Measurements from ENCODE around the gene EXOC4.
A peak's percentile ranks its signal among the peaks of the same experiment; 100 is the strongest.
"Not testable (repeated sequence)": the region's sequence is repeated elsewhere in the genome, so short reads cannot be mapped to it uniquely, and the experiment has no call there.

Gene EXOC4

DNA sequence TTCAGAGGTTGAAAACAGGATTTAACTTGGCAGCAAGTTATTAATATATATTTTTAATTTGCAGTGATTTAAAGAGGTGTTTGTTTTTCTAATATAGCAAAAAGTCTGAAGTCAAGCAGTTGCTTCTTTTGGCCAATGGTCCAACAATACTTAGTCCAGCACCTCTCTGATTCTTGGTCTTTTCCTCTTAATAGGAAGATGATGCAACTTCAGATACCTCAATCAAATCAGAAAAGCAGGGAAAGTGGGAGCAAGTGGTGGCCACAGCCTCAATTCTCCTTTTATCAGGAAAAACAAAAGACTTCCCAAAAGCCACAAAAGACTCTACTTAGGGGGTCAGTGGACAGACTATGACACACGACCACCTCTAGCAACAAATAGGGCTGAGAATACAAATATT lies 740.7 kb downstream of the EXOC4 start:
- no peak for DNase-seq (ENCODE audit: low read depth)
- no peak overlapping the region for H3K4me3 ChIP-seq (ENCODE audit: low read length)
- TF ChIP-seq, protein P1, sequence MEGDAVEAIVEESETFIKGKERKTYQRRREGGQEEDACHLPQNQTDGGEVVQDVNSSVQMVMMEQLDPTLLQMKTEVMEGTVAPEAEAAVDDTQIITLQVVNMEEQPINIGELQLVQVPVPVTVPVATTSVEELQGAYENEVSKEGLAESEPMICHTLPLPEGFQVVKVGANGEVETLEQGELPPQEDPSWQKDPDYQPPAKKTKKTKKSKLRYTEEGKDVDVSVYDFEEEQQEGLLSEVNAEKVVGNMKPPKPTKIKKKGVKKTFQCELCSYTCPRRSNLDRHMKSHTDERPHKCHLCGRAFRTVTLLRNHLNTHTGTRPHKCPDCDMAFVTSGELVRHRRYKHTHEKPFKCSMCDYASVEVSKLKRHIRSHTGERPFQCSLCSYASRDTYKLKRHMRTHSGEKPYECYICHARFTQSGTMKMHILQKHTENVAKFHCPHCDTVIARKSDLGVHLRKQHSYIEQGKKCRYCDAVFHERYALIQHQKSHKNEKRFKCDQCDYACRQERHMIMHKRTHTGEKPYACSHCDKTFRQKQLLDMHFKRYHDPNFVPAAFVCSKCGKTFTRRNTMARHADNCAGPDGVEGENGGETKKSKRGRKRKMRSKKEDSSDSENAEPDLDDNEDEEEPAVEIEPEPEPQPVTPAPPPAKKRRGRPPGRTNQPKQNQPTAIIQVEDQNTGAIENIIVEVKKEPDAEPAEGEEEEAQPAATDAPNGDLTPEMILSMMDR (IDR thresholded peaks at IDR 0.05; ENCODE audit: insufficient read depth, low read depth, low read length, missing control alignments), result no peak

DNA sequence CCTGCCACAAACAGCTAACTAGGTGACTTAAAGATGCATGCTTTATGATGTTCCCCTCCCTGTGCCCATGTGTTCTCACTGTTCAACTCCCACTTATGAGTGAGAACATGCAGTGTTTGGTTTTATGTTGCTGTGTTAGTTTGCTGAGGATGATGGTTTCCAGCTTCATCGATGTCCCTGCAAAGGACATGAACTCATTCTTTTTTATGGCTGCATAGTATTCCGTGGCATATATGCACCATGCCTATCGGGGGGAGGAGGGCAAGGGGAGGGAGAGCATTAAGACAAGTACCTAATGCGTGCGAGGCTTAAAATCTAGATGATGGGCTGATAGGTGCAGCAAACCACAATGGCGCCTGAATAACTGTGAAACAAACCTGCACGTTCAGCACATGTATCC lies 741.2 kb downstream of the EXOC4 start:
- not testable (repeated sequence) for DNase-seq (ENCODE audit: low read depth); H3K4me3 ChIP-seq (ENCODE audit: low read length)

DNA sequence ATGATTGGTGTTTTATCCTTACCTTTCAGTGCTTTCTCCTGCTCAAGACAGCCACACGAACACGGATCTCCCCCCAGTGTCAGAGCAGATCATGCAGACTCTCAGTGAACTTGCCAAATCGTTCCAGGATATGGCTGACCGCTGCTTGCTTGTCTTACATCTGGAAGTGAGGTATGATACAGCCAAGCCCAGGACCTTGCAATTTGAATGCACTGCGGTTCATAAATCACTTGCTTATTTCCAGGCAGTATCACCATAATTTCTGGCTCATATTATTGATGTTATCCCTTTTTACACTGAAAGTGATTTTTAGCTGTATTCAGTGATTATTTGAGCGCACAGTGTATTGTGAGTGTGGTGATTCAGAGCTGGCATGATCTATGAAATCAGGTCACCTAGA lies 744.6 kb downstream of the EXOC4 start:
- no peak overlapping the region for H3K4me3 ChIP-seq (ENCODE audit: low read length)
- TF ChIP-seq, protein P1 (IDR thresholded peaks at IDR 0.05; ENCODE audit: insufficient read depth, low read depth, low read length, missing control alignments), result no peak
- DNase-seq (ENCODE audit: low read depth), result no peak

DNA sequence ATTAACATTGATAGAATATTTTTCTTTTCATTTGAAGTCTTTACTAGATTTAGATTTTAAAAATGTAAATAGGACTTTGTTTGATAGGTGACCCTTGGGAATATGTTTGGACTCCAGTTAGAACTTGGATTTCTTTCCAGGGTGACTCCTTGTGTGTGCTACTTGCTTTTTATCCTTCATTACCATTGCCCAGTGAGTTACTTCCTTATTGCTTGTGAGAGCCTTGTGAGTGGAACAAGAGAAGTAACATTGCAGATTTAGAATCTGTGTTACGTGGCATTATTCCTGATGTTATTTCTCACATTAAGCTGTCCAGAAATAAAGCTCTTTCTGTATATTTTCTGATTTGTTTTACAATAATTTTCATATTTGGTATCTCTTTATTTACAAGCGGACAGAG lies 746.3 kb downstream of the EXOC4 start:
- DNase-seq (ENCODE audit: low read depth), result no peak
- no peak overlapping the region for H3K4me3 ChIP-seq (ENCODE audit: low read length)
- TF ChIP-seq, protein P1 (IDR thresholded peaks at IDR 0.05; ENCODE audit: insufficient read depth, low read depth, low read length, missing control alignments), result no peak

DNA sequence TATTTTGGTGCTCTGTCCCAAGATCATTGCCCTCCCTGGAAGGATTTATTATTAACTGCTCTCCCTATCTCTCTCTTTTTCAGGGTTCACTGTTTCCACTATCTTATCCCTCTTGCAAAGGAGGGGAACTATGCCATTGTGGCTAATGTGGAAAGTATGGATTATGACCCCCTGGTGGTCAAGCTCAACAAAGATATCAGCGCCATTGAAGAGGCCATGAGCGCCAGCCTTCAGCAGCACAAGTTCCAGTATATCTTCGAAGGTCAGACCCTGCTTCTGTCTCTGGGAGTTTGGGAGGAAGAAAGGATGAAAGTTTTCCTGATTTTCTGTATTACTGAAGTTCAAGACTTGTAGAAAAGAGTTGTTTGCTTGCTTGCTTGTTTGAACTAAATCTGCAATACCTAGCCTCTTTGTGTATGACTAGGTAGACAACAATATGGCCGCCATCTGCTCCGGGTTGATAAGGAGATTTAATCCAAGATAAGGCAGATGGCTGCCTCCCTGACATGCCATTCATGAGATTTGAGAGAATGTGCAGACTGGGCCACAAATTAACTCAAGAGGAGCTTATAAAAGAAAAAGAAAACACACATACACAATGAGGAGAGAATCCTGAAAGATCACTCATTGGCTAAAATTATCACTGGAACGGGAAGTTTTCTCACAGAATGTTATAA lies 752.1 kb downstream of the EXOC4 start:
- TF ChIP-seq, protein P1 (IDR thresholded peaks at IDR 0.05; ENCODE audit: insufficient read depth, low read depth, low read length, missing control alignments), result no peak
- no peak overlapping the region for H3K4me3 ChIP-seq (ENCODE audit: low read length)
- no peak for DNase-seq (ENCODE audit: low read depth)

DNA sequence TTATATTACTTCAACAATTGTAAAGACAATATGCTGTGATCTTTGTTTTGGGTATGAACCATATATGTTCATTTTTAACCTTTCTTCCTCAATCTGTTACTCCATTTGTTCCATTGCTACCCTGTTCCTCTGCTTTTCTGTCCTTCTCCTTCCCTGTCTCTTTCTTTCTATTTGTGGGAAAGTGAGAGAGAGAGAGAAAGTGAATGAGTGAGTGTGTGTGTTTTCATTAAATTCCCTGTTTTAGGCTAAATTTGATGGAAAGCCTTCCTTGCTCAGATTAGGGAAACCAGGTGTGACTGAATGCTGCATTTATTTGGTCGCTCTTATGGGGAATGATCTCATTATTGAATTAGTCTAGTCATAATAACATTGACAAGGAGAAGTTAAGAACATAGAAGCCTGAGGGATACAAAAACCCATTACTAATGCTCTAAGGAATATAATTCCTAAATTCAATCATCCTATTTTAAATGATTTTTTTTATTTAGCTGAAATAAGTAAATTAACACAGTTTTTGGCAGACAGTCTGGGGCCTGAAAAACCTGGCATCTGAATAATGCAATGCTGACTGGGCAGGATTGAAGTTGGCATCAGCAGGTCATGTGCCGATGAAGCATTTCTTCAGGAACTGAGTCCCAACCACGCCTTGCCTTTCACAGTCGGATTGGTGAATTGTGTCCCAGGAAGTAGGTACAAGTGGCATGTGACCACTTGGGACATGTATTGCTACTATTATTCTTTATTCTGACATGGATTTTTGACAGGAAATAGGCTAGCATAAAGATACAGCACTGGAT lies 756.6 kb downstream of the EXOC4 start:
- no peak overlapping the region for H3K4me3 ChIP-seq (ENCODE audit: low read length)
- TF ChIP-seq, protein P1 (IDR thresholded peaks at IDR 0.05; ENCODE audit: insufficient read depth, low read depth, low read length, missing control alignments), result no peak
- peak; percentile 22 for DNase-seq (ENCODE audit: low read depth)

DNA sequence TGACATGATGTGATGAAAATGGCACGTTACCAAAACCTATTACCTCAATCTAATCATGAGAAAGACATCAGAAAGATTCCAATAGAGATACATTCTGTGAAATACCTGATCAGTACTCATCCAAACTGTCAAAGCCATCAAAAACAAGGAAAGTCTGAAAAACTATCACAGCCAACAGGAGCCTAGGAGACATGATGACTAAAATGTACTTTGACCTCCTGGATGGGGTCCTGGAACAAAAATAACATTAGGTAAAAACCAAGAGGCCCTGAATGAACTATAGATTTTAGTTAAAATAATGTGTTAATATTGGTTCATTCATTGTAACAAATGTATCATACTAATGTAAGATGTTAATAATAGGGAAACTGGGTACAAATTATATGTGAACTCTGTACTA lies 760.4 kb downstream of the EXOC4 start:
- no peak for DNase-seq (ENCODE audit: low read depth)
- no peak overlapping the region for H3K4me3 ChIP-seq (ENCODE audit: low read length)
- TF ChIP-seq, protein P1 (IDR thresholded peaks at IDR 0.05; ENCODE audit: insufficient read depth, low read depth, low read length, missing control alignments), result no peak
